IMR-90 (cell line): Measurements from ENCODE around the gene SGK2. TPM values are rescaled to one million over a fixed set of nuclear protein-coding genes. Genes with fewer than 3 reads are reported as not detected.
"Not testable (repeated sequence)": the region's sequence is repeated elsewhere in the genome, so short reads cannot be mapped to it uniquely, and the experiment has no call there.

Source experiments
- ATAC-seq: fragments of 200-7000 bp; cut with Tn5 transposase; 2 replicates; pipeline ENCODE4 v1.9.1; 2020; ENCODE audit warnings: low read depth, mild to moderate bottlenecking, moderate library complexity
- BruUV-seq: library from RNA; stranded (reverse); fragments of 400-500 nt; replicated peaks from 2 replicates; lab custom pipeline; 2021; lab: Mats Ljungman, UMichigan
- CTCF ChIA-PET: fragments of 300-600 bp; formaldehyde crosslinking; extraction: SDS; loops from one replicate; lab custom pipeline; 2021; ENCODE audit warnings: antibody characterized with exemption; lab: Yijun Ruan, JAX
- POLR2A ChIA-PET: fragments of 300-600 bp; sonication (Branson Sonifier 250); formaldehyde crosslinking; loops from one replicate; lab custom pipeline; 2022; ENCODE audit warnings: antibody characterized with exemption; ENCODE audit not compliant: unreplicated experiment; lab: Charles Lee
- DNase-seq: peaks from one replicate; pipeline ENCODE4 v3.0.0; 2013
- H2AFZ ChIP-seq: replicated peaks from 2 replicates; pipeline ENCODE3; 2013; ENCODE audit warnings: low read length, mild to moderate bottlenecking; ENCODE audit not compliant: poor library complexity
- H2AK5ac ChIP-seq: 2 replicates; pipeline ENCODE4 v1.6.1; 2013; ENCODE audit warnings: low read depth, low read length, inconsistent platforms
- H2AK9ac ChIP-seq: replicated peaks from 2 replicates; pipeline ENCODE3; 2013; ENCODE audit warnings: mild to moderate bottlenecking, low read depth, low read length, moderate library complexity; ENCODE audit not compliant: poor library complexity
- H2BK120ac ChIP-seq: 2 replicates; pipeline ENCODE4 v1.6.1; 2013; ENCODE audit warnings: low read depth, low read length, inconsistent platforms
- H2BK15ac ChIP-seq: 3 replicates; pipeline ENCODE4 v1.6.1; 2013; ENCODE audit warnings: low read depth, low read length, inconsistent platforms
- H2BK20ac ChIP-seq: 2 replicates; pipeline ENCODE4 v1.6.1; 2013; ENCODE audit warnings: low read depth, mild to moderate bottlenecking, inconsistent platforms, low read length, moderate library complexity
- H2BK5ac ChIP-seq: 2 replicates; pipeline ENCODE4 v1.6.1; 2013; ENCODE audit warnings: mild to moderate bottlenecking, low read depth, low read length, inconsistent platforms; ENCODE audit not compliant: poor library complexity, severe bottlenecking
- H3K14ac ChIP-seq: replicated peaks from 2 replicates; pipeline ENCODE4 v1.6.1; 2013; ENCODE audit warnings: low read depth, low read length, inconsistent platforms
- H3K18ac ChIP-seq: 2 replicates; pipeline ENCODE4 v1.6.1; 2013; ENCODE audit warnings: low read depth, low read length, control low read depth
- H3K23ac ChIP-seq: 2 replicates; pipeline ENCODE4 v1.6.1; 2013; ENCODE audit warnings: low read depth, low read length, inconsistent platforms
- H3K27ac ChIP-seq: 2 replicates; pipeline ENCODE4 v1.5.1; 2013; ENCODE audit warnings: mild to moderate bottlenecking, control low read depth, low read length; ENCODE audit not compliant: insufficient read depth
- H3K27me3 ChIP-seq: 2 replicates; pipeline ENCODE4 v1.6.1; 2013; ENCODE audit warnings: low read length; ENCODE audit not compliant: control insufficient read depth, insufficient read depth
- H3K36me3 ChIP-seq: 2 replicates; pipeline ENCODE4 v1.6.1; 2013; ENCODE audit warnings: low read length, mixed read lengths; ENCODE audit not compliant: control insufficient read depth, insufficient read depth
- H3K4ac ChIP-seq: 2 replicates; pipeline ENCODE4 v1.6.1; 2013; ENCODE audit warnings: low read depth, low read length, inconsistent platforms
- H3K4me1 ChIP-seq: 2 replicates; pipeline ENCODE4 v1.6.1; 2013; ENCODE audit warnings: low read length, mixed read lengths; ENCODE audit not compliant: control insufficient read depth, insufficient read depth
- H3K4me2 ChIP-seq: 2 replicates; pipeline ENCODE4 v1.6.1; 2013; ENCODE audit warnings: low read depth, mild to moderate bottlenecking, control low read depth, low read length, moderate library complexity
- H3K4me3 ChIP-seq: 2 replicates; pipeline ENCODE4 v1.5.1; 2013; ENCODE audit warnings: low read depth, mild to moderate bottlenecking, control low read depth, low read length, moderate library complexity; ENCODE audit not compliant: insufficient read depth
- H3K56ac ChIP-seq: 2 replicates; pipeline ENCODE4 v1.6.1; 2013; ENCODE audit warnings: low read length, inconsistent platforms; ENCODE audit not compliant: insufficient read depth; ENCODE audit errors: extremely low read depth
- H3K79me1 ChIP-seq, 2 experiments: 2 replicates each; pipeline ENCODE4 v1.6.1; 2013; ENCODE audit warnings: low read length in 2 of 2, inconsistent platforms in 1 of 2, low read depth in 1 of 2
- H3K9ac ChIP-seq: 2 replicates; pipeline ENCODE4 v1.6.1; 2013; ENCODE audit warnings: low read depth, low read length, control low read depth
- H3K9me1 ChIP-seq: 2 replicates; pipeline ENCODE4 v1.6.1; 2013; ENCODE audit warnings: low read length, inconsistent platforms; ENCODE audit not compliant: insufficient read depth
- H3K9me3 ChIP-seq: 2 replicates; pipeline ENCODE4 v1.6.1; 2013; ENCODE audit warnings: low read length; ENCODE audit not compliant: control insufficient read depth, insufficient read depth
- H4K20me1 ChIP-seq: 2 replicates; pipeline ENCODE4 v1.6.1; 2013; ENCODE audit warnings: low read length, inconsistent platforms; ENCODE audit not compliant: insufficient read depth
- H4K5ac ChIP-seq: 2 replicates; pipeline ENCODE4 v1.6.1; 2013; ENCODE audit warnings: mild to moderate bottlenecking, low read depth, low read length, control low read depth
- H4K8ac ChIP-seq, 2 experiments: 2 replicates each; pipeline ENCODE4 v1.6.1; 2013; ENCODE audit warnings: low read depth in 2 of 2, low read length in 2 of 2, control low read depth in 1 of 2, inconsistent platforms in 1 of 2
- H4K91ac ChIP-seq: 2 replicates; pipeline ENCODE4 v1.6.1; 2013; ENCODE audit warnings: low read depth, low read length, inconsistent platforms; ENCODE audit not compliant: insufficient read depth
- WGBS, 2 experiments: methylation state at CpG; one replicate each; pipeline versions ENCODE4 v1.1.5 to v1.1.7; 2013; ENCODE audit warnings: missing lambda C conversion rate in 2 of 2; ENCODE audit not compliant: insufficient read length in 1 of 2; ENCODE audit errors: extremely low coverage in 2 of 2; 5-methylcytosine and 5-hydroxymethylcytosine counted together
- dilution Hi-C: fragments of 300-500 bp; cut with HindIII; formaldehyde crosslinking; loops from one replicate; pipeline ENCODE4 v1.14.3; 2018; ENCODE audit warnings: low sequenced_read_pairs; ENCODE audit not compliant: unreplicated experiment
- in situ Hi-C: fragments of 300-500 bp; cut with MboI; formaldehyde crosslinking; loops from 3 replicates; pipeline ENCODE4 v1.14.3; 2019; ENCODE audit warnings: low sequenced_read_pairs, inconsistent platforms, mixed read lengths
- intact Hi-C: fragments of 100-400 bp; cut with micrococcal nuclease; formaldehyde crosslinking; loops from 2 replicates; pipeline ENCODE4 v1.10.0; 2022
- polyA plus RNA-seq, 3 experiments: library from polyadenylated mRNA; depleted of rRNA; stranded (reverse); fragments of >200 nt; gene quantifications; 2 replicates each; pipeline ENCODE4 v1.2.3, GENCODE V29; 2012; ENCODE audit warnings: low replicate concordance in 1 of 3
- total RNA-seq: library from RNA; depleted of rRNA; stranded (reverse); fragments of >200 nt; gene quantifications from 2 replicates; pipeline ENCODE4 v1.2.3, GENCODE V29; 2012

SGK2 gene
- total and polyA plus RNA-seq, 2 of the 4 experiments (the other 2 are of a cell fraction) = under 0.01 to 0.10 TPM

- not testable (repeated sequence) for H3K27ac ChIP-seq, H3K27me3 ChIP-seq
Measured at GRCh38 chr20:43607278-43607677, 48.5 kb downstream of the SGK2 start.

More at GRCh38 chr20:43607278-43607677, 48.5 kb downstream of the SGK2 start:
- H4K20me1 ChIP-seq, H2BK15ac ChIP-seq, in situ Hi-C loops, DNase-seq, H3K79me1 ChIP-seq, H2BK120ac ChIP-seq, H3K9ac ChIP-seq, H2AFZ ChIP-seq, CTCF ChIA-PET, H2BK20ac ChIP-seq, H3K4ac ChIP-seq, H3K18ac ChIP-seq, BruUV-seq, H4K91ac ChIP-seq, POLR2A ChIA-PET, H3K23ac ChIP-seq, H2AK5ac ChIP-seq, intact Hi-C loops, ATAC-seq, H2BK5ac ChIP-seq, H3K9me1 ChIP-seq, H3K4me3 ChIP-seq, H2AK9ac ChIP-seq, H3K56ac ChIP-seq, H3K4me2 ChIP-seq, H4K5ac ChIP-seq, H3K4me1 ChIP-seq, H3K14ac ChIP-seq, dilution Hi-C loops, H3K9me3 ChIP-seq, H4K8ac ChIP-seq: not testable (repeated sequence)
- 80% methylated on average over 1 of the region's 30 CpGs; no CpG with 5 or more reads in 1 of the 2 experiments for WGBS, 2 experiments
- H3K36me3 ChIP-seq = peaks cover 15% of the 10 kb centered on the region
